ENCODE measurements around the gene TTC7B.

GRCh38 chr14:90678420-90678819 lies 137.8 kb downstream of the TTC7B start:
- TF ChIP-seq POLR2A (IDR thresholded peaks at IDR 0.05), result no peak
- TF ChIP-seq, protein P1, sequence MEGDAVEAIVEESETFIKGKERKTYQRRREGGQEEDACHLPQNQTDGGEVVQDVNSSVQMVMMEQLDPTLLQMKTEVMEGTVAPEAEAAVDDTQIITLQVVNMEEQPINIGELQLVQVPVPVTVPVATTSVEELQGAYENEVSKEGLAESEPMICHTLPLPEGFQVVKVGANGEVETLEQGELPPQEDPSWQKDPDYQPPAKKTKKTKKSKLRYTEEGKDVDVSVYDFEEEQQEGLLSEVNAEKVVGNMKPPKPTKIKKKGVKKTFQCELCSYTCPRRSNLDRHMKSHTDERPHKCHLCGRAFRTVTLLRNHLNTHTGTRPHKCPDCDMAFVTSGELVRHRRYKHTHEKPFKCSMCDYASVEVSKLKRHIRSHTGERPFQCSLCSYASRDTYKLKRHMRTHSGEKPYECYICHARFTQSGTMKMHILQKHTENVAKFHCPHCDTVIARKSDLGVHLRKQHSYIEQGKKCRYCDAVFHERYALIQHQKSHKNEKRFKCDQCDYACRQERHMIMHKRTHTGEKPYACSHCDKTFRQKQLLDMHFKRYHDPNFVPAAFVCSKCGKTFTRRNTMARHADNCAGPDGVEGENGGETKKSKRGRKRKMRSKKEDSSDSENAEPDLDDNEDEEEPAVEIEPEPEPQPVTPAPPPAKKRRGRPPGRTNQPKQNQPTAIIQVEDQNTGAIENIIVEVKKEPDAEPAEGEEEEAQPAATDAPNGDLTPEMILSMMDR (IDR thresholded peaks at IDR 0.05), result no peak

Measured in adrenal gland (tissue), 5 donors.